Esophagus muscularis mucosa (tissue), 4 donors: ENCODE data around the gene LRMDA. TPM values are rescaled to one million over a fixed set of nuclear protein-coding genes. Genes with fewer than 3 reads are reported as not detected.

Experiments
- DNase-seq: peaks from one replicate; pipeline ENCODE4 v3.0.0-alpha.2; 2017; ENCODE audit errors: extremely low spot score
- H3K27ac ChIP-seq, 4 donors: fragments of 200-600 bp; sonication (generic); replicated peaks in 1 of 4; 1 replicate in 3 of 4; 2 replicates in 1 of 4; pipeline ENCODE4 v1.5.1; 2016 to 2019; ENCODE audit warnings: mild to moderate bottlenecking in 1 of 4
- H3K27me3 ChIP-seq, 4 donors: fragments of 200-600 bp; sonication (generic); one replicate each; pipeline versions ENCODE4 v1.5.1 to v1.6.0; 2016 to 2019
- H3K36me3 ChIP-seq, 4 donors: fragments of 200-600 bp; sonication (generic); one replicate each; pipeline ENCODE4 v1.5.1; 2016 to 2019
- H3K4me1 ChIP-seq, 4 donors: fragments of 200-600 bp; sonication (generic); one replicate each; pipeline ENCODE4 v1.5.1; 2016 to 2019
- H3K4me3 ChIP-seq, 4 donors: fragments of 200-600 bp; sonication (generic); 1 replicate in 2 of 4; 2 replicates in 2 of 4; pipeline ENCODE4 v1.5.1; 2016 to 2019; ENCODE audit warnings: mild to moderate bottlenecking in 4 of 4, moderate library complexity in 1 of 4
- H3K9me3 ChIP-seq, 4 donors: fragments of 200-600 bp; sonication (generic); 1 replicate in 3 of 4; 2 replicates in 1 of 4; pipeline ENCODE4 v1.5.1; 2016 to 2019
- EP300 ChIP-seq: sonication (generic); formaldehyde crosslinking; IDR thresholded peaks from one replicate; pipeline ENCODE4 v1.6.1; 2017; ENCODE audit warnings: antibody characterized with exemption
- POLR2A ChIP-seq: fragments of 450-650 bp; IDR thresholded peaks from one replicate; pipeline ENCODE4 v1.6.1; 2017; ENCODE audit warnings: antibody characterized with exemption, moderate library complexity, mild to moderate bottlenecking, low read depth
- POLR2AphosphoS5 ChIP-seq, 2 donors: sonication (generic); formaldehyde crosslinking; IDR thresholded peaks; one replicate each; pipeline ENCODE4 v1.6.1; 2017; ENCODE audit warnings: antibody characterized with exemption in 2 of 2
- WGBS: methylation state at CpG from one replicate; pipeline ENCODE4 v1.1.5; 2018; 5-methylcytosine and 5-hydroxymethylcytosine counted together
- intact Hi-C: fragments of 100-400 bp; cut with DNase I; formaldehyde crosslinking; loops from one replicate; pipeline ENCODE4 v1.15.1; 2023
- total RNA-seq, 4 donors: library from RNA; depleted of rRNA; stranded (reverse); fragments of >200 nt; gene quantifications; one replicate each; pipeline versions ENCODE4 v1.1.0 to v1.2.1, GENCODE V29; 2016
- TF ChIP-seq, protein P1 (sequence below), 3 experiments: fragments of 200-600 bp in 2 of 3; fragments of 450-650 bp in 1 of 3; sonication (generic) in 2 of 3; IDR thresholded peaks; one replicate each; pipeline ENCODE4 v1.5.1; 2017 to 2019; ENCODE audit warnings: antibody characterized with exemption in 3 of 3, mild to moderate bottlenecking in 2 of 3, moderate library complexity in 1 of 3

Gene LRMDA
- total RNA-seq, 4 donors from 2014 or later: 14.3 to 34.9 (median 26.5) TPM

DNA sequence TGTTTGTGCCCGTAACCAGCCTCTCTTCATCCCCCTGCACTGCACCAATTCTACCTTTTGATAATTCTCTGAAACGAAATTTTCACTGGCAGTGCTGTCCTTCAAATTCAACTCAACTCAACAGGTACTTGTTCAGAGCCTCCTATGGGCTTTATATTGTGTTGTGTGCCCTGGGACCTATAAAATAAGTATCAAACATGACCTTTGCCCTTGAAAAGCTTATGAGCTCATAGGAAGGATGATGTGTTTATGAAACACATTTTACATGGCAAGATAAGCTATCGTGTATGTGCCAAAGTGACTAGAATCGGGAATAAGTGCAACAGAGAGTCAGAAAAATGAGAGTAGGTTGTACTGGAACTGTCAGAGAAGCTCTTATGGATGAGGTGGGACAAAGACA is 923.5 kb downstream of the LRMDA start:
- no peak overlapping the region for H3K27ac ChIP-seq
- intact Hi-C loops: no loop called here
- H3K4me1 ChIP-seq: no peaks in the 10 kb centered on the region
- no peaks in the 10 kb centered on the region for H3K27me3 ChIP-seq
- WGBS: 93% methylated on average over 4 of the region's 4 CpGs
- H3K4me3 ChIP-seq: no peak overlapping the region
- H3K9me3 ChIP-seq: no peaks in the 10 kb centered on the region
- TF ChIP-seq POLR2A: no peak
- TF ChIP-seq, protein P1, sequence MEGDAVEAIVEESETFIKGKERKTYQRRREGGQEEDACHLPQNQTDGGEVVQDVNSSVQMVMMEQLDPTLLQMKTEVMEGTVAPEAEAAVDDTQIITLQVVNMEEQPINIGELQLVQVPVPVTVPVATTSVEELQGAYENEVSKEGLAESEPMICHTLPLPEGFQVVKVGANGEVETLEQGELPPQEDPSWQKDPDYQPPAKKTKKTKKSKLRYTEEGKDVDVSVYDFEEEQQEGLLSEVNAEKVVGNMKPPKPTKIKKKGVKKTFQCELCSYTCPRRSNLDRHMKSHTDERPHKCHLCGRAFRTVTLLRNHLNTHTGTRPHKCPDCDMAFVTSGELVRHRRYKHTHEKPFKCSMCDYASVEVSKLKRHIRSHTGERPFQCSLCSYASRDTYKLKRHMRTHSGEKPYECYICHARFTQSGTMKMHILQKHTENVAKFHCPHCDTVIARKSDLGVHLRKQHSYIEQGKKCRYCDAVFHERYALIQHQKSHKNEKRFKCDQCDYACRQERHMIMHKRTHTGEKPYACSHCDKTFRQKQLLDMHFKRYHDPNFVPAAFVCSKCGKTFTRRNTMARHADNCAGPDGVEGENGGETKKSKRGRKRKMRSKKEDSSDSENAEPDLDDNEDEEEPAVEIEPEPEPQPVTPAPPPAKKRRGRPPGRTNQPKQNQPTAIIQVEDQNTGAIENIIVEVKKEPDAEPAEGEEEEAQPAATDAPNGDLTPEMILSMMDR (IDR thresholded peaks at IDR 0.05): no peak
- TF ChIP-seq POLR2AphosphoS5 (IDR thresholded peaks at IDR 0.05): no peak
- no peak for TF ChIP-seq EP300
- H3K36me3 ChIP-seq: no peaks in the 10 kb centered on the region
- no peak for DNase-seq

DNA sequence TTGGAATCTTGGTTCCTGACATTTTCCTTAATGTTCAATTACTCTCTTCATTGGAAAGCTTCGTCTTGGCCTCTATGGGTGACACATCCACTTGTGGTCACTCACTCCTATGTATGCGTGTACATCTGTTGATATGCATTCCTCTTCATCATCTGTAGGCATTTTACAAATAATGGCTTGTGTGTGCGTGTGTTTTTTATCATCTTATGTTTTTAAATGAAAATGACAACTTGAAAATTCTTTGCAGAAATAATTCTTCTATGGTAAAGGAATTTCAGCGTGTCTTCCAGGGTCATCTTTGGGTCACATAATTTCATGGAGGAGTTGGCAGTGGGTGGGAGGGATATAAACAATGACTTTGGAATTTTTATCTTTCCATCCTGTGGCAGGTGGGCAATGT is 925.1 kb downstream of the LRMDA start:
- WGBS: 92% methylated on average over 4 of the region's 4 CpGs
- H3K9me3 ChIP-seq: no peaks in the 10 kb centered on the region
- H3K4me1 ChIP-seq: no peaks in the 10 kb centered on the region
- H3K4me3 ChIP-seq: no peak overlapping the region
- H3K27me3 ChIP-seq: no peaks in the 10 kb centered on the region
- H3K27ac ChIP-seq: no peak overlapping the region
- intact Hi-C loops: no loop called here
- DNase-seq: no peak
- H3K36me3 ChIP-seq: no peaks in the 10 kb centered on the region
- TF ChIP-seq, protein P1 (IDR thresholded peaks at IDR 0.05): no peak
- TF ChIP-seq POLR2AphosphoS5 (IDR thresholded peaks at IDR 0.05): no peak
- TF ChIP-seq EP300: no peak
- no peak for TF ChIP-seq POLR2A

DNA sequence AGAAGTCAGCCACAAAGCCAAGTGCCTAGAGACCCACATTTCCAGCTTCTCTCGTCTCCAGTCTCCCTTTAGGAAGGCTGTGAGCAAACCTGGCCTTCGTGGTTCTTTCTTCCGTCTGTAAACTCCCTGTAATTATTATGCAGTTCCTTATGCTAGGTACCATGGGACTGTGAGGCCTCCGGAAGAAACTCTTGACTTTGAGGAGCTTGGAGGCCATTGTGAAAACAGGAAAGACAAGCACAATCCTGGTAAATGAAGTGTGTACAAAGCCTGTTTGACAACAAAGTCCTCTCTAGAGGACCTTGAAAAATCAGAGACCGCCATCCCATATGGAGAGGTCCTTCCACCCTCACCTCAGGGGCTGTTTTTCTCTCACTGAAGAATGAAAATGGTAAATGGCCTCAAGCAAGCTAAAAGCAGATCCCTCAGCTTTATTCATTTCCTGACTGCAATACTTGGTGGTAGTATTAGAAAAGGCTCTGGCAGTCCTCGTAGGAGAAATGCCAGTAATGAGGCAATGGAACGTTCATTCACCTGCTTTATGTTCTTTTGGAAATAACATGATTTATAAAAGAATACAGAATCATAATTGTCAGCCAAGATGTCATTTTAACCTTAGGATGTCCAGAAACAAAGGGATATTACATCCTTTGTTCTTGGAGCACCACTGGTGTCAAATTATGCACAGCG is 926.4 kb downstream of the LRMDA start:
- WGBS: 89% methylated on average over 8 of the region's 8 CpGs
- H3K4me1 ChIP-seq: no peaks in the 10 kb centered on the region
- intact Hi-C loops: no loop called here
- no peak for DNase-seq
- no peaks in the 10 kb centered on the region for H3K9me3 ChIP-seq
- H3K36me3 ChIP-seq: no peaks in the 10 kb centered on the region
- no peak for TF ChIP-seq POLR2AphosphoS5 (IDR thresholded peaks at IDR 0.05)
- no peak for TF ChIP-seq EP300
- TF ChIP-seq POLR2A: no peak
- TF ChIP-seq, protein P1 (IDR thresholded peaks at IDR 0.05): no peak
- no peaks in the 10 kb centered on the region for H3K27me3 ChIP-seq
- no peak overlapping the region for H3K27ac ChIP-seq
- H3K4me3 ChIP-seq: no peak overlapping the region

DNA sequence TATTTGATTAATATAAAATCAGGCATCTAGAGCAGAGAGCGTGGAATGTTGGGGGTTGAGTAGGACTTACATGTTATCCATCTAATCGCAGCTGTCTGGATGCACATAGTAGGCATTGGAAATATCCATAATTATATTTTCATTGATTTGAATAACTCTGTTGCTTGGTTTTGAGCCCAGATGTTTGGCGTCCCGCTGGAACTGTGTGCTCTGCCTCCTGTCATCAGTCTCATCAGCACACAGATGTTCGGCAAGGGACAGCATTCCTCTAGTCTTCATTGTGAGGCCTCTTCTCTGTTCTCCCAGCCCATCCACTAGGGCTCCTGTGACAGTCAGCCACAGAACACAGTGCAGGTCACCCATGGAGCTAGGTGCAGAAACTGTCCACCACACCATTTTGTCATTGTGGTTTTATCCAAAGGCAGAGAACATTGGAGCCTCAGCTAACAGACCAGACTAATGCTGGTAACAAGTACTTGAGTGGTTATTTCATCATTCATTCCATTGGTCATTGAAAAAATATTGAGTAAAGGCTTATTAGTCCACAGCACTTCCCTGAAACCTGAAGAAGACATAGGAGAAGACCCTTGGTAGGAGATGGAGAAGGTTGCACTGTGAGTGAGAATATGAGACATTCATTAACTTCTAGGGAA is 927.4 kb downstream of the LRMDA start:
- Histone ChIP-seq H3K9me3 (no peaks in the 10 kb centered on the region), H3K4me3 (no peak overlapping the region), H3K36me3 (no peaks in the 10 kb centered on the region), H3K4me1 (no peaks in the 10 kb centered on the region), H3K27me3 (no peaks in the 10 kb centered on the region), H3K27ac (no peak overlapping the region)
- TF ChIP-seq POLR2A (no peak), POLR2AphosphoS5 (IDR thresholded peaks at IDR 0.05) (no peak), EP300 (no peak)
- TF ChIP-seq, protein P1 (IDR thresholded peaks at IDR 0.05): no peak
- intact Hi-C loops: no loop called here
- WGBS: 87% methylated on average over 5 of the region's 5 CpGs
- DNase-seq: no peak

DNA sequence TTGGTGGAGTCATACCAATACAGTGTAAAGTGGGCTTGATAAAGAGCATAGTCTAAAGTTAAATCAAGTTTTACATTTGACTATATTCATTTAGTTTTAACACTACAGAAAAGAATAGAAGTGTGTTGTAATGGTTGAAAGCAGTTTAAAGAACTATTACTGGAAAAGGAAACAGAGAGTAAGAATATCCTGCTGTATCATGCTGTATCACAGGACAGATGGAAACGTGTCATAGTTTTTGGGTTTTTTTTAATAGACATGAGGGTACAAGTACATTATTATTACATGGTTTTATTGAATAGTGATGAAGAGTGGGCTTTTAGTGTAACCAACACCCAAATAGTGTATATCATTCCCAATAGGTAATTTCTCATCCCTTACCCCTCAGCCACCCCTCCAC is 944.3 kb downstream of the LRMDA start:
- no peak overlapping the region for H3K27ac ChIP-seq
- no peaks in the 10 kb centered on the region for H3K4me1 ChIP-seq
- 77% methylated on average over 1 of the region's 1 CpG for WGBS
- no peak for TF ChIP-seq EP300
- no peak for TF ChIP-seq POLR2A
- no peak for TF ChIP-seq POLR2AphosphoS5 (IDR thresholded peaks at IDR 0.05)
- TF ChIP-seq, protein P1 (IDR thresholded peaks at IDR 0.05): no peak
- H3K36me3 ChIP-seq: no peaks in the 10 kb centered on the region
- no peaks in the 10 kb centered on the region for H3K9me3 ChIP-seq
- DNase-seq: no peak
- H3K4me3 ChIP-seq: no peak overlapping the region
- H3K27me3 ChIP-seq: no peaks in the 10 kb centered on the region
- intact Hi-C loops: no loop called here
